AG09309 (cell line): ENCODE measurements around the gene ITCH.
A peak's percentile ranks its signal among the peaks of the same experiment; 100 is the strongest.
"Not testable (repeated sequence)": the region's sequence is repeated elsewhere in the genome, so short reads cannot be mapped to it uniquely, and the experiment has no call there.

Source experiments
- DNase-seq: peaks from one replicate; pipeline ENCODE4 v3.0.0-alpha.2; 2010; ENCODE audit warnings: low read depth
- H3K4me3 ChIP-seq: 2 replicates; pipeline ENCODE4 v1.5.1; 2011; ENCODE audit warnings: mild to moderate bottlenecking, low read depth, low read length, moderate library complexity; ENCODE audit not compliant: control insufficient read depth
- TF ChIP-seq, protein P1 (sequence below): IDR thresholded peaks from 2 replicates; pipeline ENCODE4 v1.5.1; 2011; ENCODE audit warnings: mild to moderate bottlenecking, low read depth, low read length, inconsistent platforms; ENCODE audit not compliant: insufficient read depth, control insufficient read depth; ENCODE audit errors: missing control alignments

ITCH gene

DNA sequence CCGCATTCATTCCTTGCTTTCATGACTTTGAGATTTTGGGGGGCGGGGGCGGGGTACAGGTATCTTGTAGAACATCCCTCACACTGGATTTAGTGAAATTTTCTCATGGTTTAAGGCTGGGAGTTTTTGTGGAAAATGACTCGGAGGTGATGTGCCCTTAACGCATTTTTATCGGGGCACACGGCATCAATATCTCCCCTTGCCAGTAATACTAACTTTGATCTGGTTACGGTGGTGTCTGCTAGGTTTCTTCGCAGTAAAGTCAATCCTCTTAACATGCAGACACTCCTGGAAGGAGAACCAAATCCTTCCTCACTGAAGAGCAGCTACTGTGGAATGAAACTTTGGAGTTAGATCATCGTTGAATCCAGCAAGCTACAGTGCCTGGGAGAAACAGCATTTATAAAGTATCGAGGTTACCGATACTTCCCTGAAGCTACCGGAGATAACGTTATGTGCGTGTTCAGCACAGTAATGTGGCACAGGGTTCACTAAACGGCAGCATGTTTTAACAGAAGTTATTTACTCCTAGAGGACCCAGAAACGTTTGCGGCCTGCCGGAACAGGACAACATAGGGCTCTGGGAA lies 151.9 kb downstream of the ITCH start:
- no peak for DNase-seq
- TF ChIP-seq, protein P1, sequence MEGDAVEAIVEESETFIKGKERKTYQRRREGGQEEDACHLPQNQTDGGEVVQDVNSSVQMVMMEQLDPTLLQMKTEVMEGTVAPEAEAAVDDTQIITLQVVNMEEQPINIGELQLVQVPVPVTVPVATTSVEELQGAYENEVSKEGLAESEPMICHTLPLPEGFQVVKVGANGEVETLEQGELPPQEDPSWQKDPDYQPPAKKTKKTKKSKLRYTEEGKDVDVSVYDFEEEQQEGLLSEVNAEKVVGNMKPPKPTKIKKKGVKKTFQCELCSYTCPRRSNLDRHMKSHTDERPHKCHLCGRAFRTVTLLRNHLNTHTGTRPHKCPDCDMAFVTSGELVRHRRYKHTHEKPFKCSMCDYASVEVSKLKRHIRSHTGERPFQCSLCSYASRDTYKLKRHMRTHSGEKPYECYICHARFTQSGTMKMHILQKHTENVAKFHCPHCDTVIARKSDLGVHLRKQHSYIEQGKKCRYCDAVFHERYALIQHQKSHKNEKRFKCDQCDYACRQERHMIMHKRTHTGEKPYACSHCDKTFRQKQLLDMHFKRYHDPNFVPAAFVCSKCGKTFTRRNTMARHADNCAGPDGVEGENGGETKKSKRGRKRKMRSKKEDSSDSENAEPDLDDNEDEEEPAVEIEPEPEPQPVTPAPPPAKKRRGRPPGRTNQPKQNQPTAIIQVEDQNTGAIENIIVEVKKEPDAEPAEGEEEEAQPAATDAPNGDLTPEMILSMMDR: no peak
- H3K4me3 ChIP-seq: no peak overlapping the region

DNA sequence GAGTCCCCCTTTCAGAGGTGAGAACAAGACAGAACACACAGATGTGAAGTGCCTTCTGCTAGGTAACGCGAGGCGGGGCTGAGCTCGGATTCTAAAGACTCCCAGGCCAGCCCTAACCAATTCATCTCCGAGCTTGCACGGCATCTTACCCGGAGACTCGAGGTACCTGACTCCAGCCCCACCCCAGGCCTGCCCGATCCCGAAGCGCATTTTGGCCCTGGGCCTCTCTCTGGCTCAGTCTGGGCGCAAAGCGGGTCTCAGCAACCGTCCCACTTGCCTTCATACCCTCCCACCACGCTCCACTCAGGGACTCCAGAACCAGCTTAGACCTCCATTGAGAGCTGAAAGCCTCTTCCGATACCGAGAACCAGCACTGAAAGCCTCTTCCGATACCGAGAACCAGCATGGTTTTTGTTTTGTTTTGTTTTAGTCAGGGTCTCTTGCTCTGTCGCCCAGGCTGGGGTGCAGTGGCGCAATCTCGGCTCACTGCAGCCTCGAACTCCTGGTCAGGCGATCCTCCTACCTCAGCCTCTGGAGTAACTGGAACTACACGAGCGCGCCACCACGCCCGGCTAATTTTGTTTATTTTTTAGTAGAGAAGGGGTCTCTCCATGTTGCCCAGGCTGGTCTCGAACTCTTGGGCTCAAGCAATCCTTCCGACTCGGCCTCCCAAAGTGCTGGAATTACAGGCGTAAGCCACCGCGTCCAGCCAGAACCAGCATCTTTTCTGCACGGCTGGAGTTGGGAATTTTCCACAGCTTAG lies 152.6 kb downstream of the ITCH start:
- H3K4me3 ChIP-seq: peak overlapping the region; percentile 71
- TF ChIP-seq, protein P1: no peak
- no peak for DNase-seq

DNA sequence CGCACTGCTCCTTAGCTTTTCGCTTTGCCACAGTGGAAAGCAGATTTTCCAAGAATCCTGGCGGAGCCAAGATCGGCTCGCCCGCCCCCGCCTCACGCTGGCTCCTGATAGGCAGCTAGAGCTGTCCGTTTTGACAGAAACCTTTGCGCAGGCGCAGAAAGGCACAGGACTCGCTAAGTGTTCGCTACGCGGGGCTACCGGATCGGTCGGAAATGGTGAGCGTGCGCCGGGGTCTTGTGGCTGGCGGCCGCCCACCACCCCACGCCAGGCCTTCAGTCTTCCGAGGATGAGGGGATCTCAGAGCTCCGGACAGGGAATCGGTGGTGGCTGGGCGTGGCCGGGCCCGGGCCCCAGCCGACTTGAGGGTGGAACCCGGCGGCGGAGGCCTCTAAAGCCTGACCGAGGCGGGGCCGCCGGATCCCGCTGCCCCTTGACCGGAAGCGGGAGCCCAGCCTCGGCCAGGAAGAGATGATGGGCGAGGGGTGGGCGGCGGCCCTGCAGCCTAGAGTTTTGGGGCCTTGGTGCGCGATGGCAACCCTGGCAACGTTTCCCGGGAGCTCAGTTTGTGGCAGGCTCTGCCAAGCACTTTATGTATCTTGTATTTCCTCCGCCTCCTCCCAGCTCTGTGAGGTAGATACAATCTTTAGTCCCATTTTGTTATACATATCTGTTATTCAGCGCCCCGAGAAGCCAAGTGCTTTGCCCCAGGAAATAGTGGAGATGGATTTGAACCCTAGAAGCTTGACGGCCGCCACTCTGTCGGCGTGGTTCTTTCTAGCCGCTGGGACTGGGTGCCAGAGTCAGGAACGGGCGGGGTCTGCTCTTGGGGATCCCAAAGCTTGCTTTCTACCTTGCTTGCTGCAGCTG lies 153.4 kb downstream of the ITCH start, which contains the start of gene DYNLRB1:
DYNLRB1 (plus strand) TSS at position 176 of the 867 bp plus-strand sequence; CDS start at position 213, 37 bp downstream.
- DNase-seq: peak; percentile 89
- H3K4me3 ChIP-seq: peak within 1 kb of the TSS; percentile 71
- TF ChIP-seq, protein P1: no peak

DNA sequence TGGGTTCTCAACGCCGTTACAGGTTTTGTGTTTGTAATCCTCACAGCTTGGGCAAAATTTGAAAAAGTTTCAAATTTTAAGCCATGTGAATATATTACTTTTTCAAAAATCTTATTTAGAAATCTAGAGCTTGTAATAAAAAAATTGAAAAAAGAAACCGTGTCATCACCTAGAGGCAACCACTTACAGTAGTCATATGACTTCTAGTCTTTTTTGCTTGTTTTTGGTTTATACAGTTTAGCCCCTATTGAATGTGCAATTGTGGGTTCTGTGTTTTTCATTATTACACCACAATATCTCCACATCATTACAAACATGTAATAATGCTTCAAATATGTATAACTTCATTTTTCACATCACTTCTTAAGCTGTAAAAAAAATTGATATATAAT lies 154.0 kb downstream of the ITCH start:
- TF ChIP-seq, protein P1: no peak
- peak overlapping the region; percentile 71 for H3K4me3 ChIP-seq
- DNase-seq: no peak

DNA sequence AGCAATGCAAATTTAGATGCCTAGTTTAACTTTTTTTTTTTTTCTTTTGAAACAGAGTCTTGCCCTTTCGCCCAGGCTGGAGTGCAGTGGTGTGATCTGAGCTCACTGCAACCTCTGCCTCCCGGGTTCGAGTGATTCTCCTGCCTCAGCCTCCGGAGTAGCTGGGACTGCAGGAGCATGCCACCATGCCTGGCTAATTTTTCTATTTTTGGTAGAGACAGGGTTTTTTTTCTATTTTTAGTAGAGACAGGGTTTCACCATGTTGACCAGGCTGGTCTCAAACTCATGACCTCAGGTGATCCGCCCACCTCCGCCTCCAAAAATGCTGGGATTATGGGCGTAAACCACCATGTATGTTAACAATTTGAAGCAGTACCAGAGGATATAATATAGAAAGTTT lies 155.8 kb downstream of the ITCH start:
- not testable (repeated sequence) for H3K4me3 ChIP-seq, DNase-seq

DNA sequence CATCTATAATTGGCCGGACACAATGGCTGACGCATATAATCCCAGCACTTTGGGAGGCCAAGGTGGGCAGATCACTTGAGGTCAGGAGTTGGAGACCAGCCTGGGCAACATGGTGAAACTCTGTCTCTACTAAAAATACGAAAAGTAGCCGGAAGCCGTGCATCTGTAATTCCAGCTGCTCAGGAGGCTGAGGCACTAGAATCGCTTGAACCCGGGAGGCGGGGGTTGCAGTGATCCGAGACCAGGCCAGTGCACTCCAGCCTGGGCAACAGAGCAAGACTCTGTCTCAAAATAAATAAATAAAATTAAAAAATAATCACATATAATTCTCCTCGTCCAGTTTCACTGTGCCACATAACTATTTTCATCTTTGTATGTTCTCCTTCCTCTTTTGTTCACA lies 156.8 kb downstream of the ITCH start:
- not testable (repeated sequence) for H3K4me3 ChIP-seq, DNase-seq

DNA sequence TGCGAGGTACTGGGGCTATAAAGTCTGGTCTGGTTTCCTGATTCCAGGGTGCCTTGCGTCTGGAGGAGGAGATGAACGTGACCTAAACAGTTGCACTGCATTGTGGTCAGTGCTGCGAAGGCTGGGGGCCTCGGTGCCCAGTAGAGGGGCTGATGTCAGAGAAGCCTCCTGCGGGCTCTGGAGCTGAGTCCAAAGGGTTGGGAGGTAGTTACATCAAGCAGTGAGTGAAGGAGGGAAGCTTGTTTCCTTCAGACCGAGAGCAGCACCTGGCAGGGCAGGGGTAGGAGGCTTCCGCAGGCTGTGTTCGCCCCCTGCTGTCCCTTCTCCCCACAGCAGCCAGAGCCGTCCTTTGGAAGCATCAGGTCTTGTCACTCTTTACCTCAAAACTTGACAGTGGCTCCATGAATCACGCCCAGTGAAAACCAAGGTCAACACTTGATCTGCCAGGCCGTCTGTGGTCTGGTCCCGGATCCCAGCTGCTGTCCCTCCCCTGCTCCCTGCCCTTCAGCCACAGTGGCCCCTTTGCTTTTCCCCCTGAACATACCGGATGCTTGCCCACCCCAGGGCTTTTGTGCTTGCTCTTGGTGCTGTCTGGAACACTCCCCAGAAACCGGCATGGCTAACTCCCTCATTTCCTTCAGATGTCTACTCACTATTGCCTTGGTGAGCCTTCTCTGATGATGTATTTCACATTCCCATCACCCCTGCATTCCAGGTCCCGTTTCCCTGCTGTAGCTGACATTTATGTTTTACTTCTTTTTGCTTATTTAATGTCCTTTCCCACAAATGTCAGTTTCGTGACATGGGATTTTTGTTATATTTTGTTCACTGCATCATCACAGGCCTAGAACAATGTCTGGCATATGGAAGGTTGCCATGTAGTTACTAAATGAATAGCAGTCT lies 160.1 kb downstream of the ITCH start:
- TF ChIP-seq, protein P1: peak; percentile 56
- peak; percentile 42 for DNase-seq
- no peak overlapping the region for H3K4me3 ChIP-seq
